ENCODE measurements around the gene ATP5F1C.
"Not testable (repeated sequence)": the region's sequence is repeated elsewhere in the genome, so short reads cannot be mapped to it uniquely, and the experiment has no call there.

ATP5F1C gene

GRCh38 chr10:7787857-7788638 is at the start of gene ATP5F1C, which contains the start of gene KIN:
Gene ATP5F1C (plus strand): TSS chr10:7788177. CDS start chr10:7788208, 31 bp downstream.
Gene KIN (minus strand): TSS chr10:7787993. CDS start chr10:7787933, 60 bp downstream.
- peak; percentile 92 for DNase-seq

- no peak for DNase-seq
Measured at GRCh38 chr10:7738536-7739407, 49.2 kb upstream of the ATP5F1C start.

- no peak for DNase-seq
Measured at GRCh38 chr10:7744307-7744706, 43.7 kb upstream of the ATP5F1C start.

- not testable (repeated sequence) for DNase-seq
Measured at GRCh38 chr10:7748637-7749036, 39.3 kb upstream of the ATP5F1C start.

- DNase-seq = no peak
Measured at GRCh38 chr10:7750222-7750621, 37.8 kb upstream of the ATP5F1C start.

GRCh38 chr10:7752251-7752650 is 35.7 kb upstream of the ATP5F1C start:
- DNase-seq = no peak

GRCh38 chr10:7755103-7755502 is 32.9 kb upstream of the ATP5F1C start:
- no peak for DNase-seq

- no peak for DNase-seq
Measured at GRCh38 chr10:7756360-7756992, 31.5 kb upstream of the ATP5F1C start.

- DNase-seq = no peak
Measured at GRCh38 chr10:7763929-7764328, 24.0 kb upstream of the ATP5F1C start.

- DNase-seq = no peak
Measured at GRCh38 chr10:7766241-7766640, 21.7 kb upstream of the ATP5F1C start.

- no peak for DNase-seq
Measured at GRCh38 chr10:7767209-7767608, 20.8 kb upstream of the ATP5F1C start.

- DNase-seq = no peak
Measured at GRCh38 chr10:7768417-7768816, 19.6 kb upstream of the ATP5F1C start.

- DNase-seq = no peak
Measured at GRCh38 chr10:7773845-7774801, 13.9 kb upstream of the ATP5F1C start.

GRCh38 chr10:7776777-7777176 is 11.2 kb upstream of the ATP5F1C start:
- DNase-seq = no peak

GRCh38 chr10:7782194-7782593 is 5.8 kb upstream of the ATP5F1C start:
- DNase-seq = not testable (repeated sequence)

- DNase-seq = no peak
Measured at GRCh38 chr10:7786430-7786829, 1.5 kb upstream of the ATP5F1C start.

- no peak for DNase-seq
Measured at GRCh38 chr10:7787150-7787856, 674 bp upstream of the ATP5F1C start.

GRCh38 chr10:7788639-7789286 is 786 bp downstream of the ATP5F1C start:
- no peak for DNase-seq

GRCh38 chr10:7789390-7789789 is 1.4 kb downstream of the ATP5F1C start:
- DNase-seq = no peak

GRCh38 chr10:7792541-7792940 is 4.6 kb downstream of the ATP5F1C start:
- DNase-seq = no peak
